K562 (cell line): ENCODE results near the gene CORO6. TPM values are rescaled to one million over a fixed set of nuclear protein-coding genes. Genes with fewer than 3 reads are reported as not detected.
A peak's percentile ranks its signal among the peaks of the same experiment; 100 is the strongest.

Source experiments
- ATAC-seq: fragments of 200-7000 bp; cut with Tn5 transposase; 3 replicates; pipeline ENCODE4 v1.9.1; 2020; ENCODE audit warnings: moderate library complexity
- BruUV-seq: library from RNA; stranded (reverse); fragments of 400-500 nt; replicated peaks from 2 replicates; lab custom pipeline; 2021; lab: Mats Ljungman, UMichigan
- CTCF ChIA-PET: fragments of 300-600 bp; formaldehyde crosslinking; extraction: SDS; loops from one replicate; lab custom pipeline; 2021; ENCODE audit warnings: low intra/inter-chr PET ratio; lab: Yijun Ruan, JAX
- POLR2A ChIA-PET: fragments of 300-600, 350-650 bp; sonication (Branson Sonifier 250); formaldehyde crosslinking; extraction: SDS; loops from one replicate; lab custom pipeline; 2021; ENCODE audit warnings: antibody characterized with exemption, inconsistent platforms; lab: Yijun Ruan, JAX
- DNase-seq, 4 experiments: peaks; one replicate each; pipeline versions ENCODE4 v3.0.0 to v3.0.0-alpha.2; 2011 to 2018; ENCODE audit warnings: low spot score in 3 of 4, mixed read lengths in 3 of 4; ENCODE audit errors: extremely low read depth in 1 of 4
- FAIRE-seq: peaks from 2 replicates; lab custom pipeline; 2011; peaks lifted over from hg19 to GRCh38; lab: Jason Lieb, UNC
- H2AFZ ChIP-seq: 2 replicates; pipeline ENCODE4 v1.6.0; 2011; ENCODE audit warnings: low read depth, low read length, control low read depth, inconsistent platforms
- H3K27ac ChIP-seq: fragments of 200-600 bp; 3 replicates; pipeline ENCODE4 v1.8.0; 2011; ENCODE audit warnings: low read depth, mild to moderate bottlenecking, control low read depth, inconsistent platforms, low read length, moderate library complexity, mixed read lengths; ENCODE audit errors: extremely low read depth
- H3K27me3 ChIP-seq, 2 experiments: fragments of 300-600 bp in 1 of 2; 2 replicates in 1 of 2; 3 replicates in 1 of 2; pipeline versions ENCODE4 v1.6.0 to v1.8.0; 2011; ENCODE audit warnings: inconsistent platforms in 2 of 2, low read length in 2 of 2, mild to moderate bottlenecking in 1 of 2, mixed read lengths in 1 of 2, moderate library complexity in 1 of 2; ENCODE audit not compliant: control insufficient read depth in 2 of 2, insufficient read depth in 2 of 2
- H3K36me3 ChIP-seq: fragments of 300-600 bp; 3 replicates; pipeline ENCODE4 v1.8.0; 2011; ENCODE audit warnings: mild to moderate bottlenecking, low read length, inconsistent platforms; ENCODE audit not compliant: control insufficient read depth, insufficient read depth
- H3K4me1 ChIP-seq, 2 experiments: fragments of 200-600 bp in 1 of 2; replicated peaks in 1 of 2; 2 replicates in 1 of 2; 3 replicates in 1 of 2; pipeline versions ENCODE4 v1.5.1 to v1.8.0; 2011; ENCODE audit warnings: inconsistent platforms in 2 of 2, low read length in 2 of 2, mild to moderate bottlenecking in 1 of 2, mixed read lengths in 1 of 2, moderate library complexity in 1 of 2; ENCODE audit not compliant: control insufficient read depth in 2 of 2, insufficient read depth in 2 of 2
- H3K4me2 ChIP-seq: 2 replicates; pipeline ENCODE4 v1.6.1; 2011; ENCODE audit warnings: low read length, control low read depth, inconsistent platforms, mixed read lengths; ENCODE audit not compliant: insufficient read depth
- H3K4me3 ChIP-seq: fragments of 200-600 bp; sonication (generic), shearing (Covaris generic); 2 replicates; pipeline ENCODE4 v1.5.1; 2016; ENCODE audit warnings: control low read depth, inconsistent platforms
- H3K79me2 ChIP-seq: fragments of 200-600 bp; 3 replicates; pipeline ENCODE4 v1.8.0; 2011; ENCODE audit warnings: low read length, inconsistent platforms; ENCODE audit not compliant: control insufficient read depth, insufficient read depth
- H3K9ac ChIP-seq, 2 experiments: 2 replicates each; pipeline versions ENCODE4 v1.6.0 to v1.6.1; 2011; ENCODE audit warnings: low read depth in 2 of 2, low read length in 2 of 2, control low read depth in 1 of 2, inconsistent platforms in 1 of 2, mild to moderate bottlenecking in 1 of 2, mixed read lengths in 1 of 2; ENCODE audit not compliant: insufficient read depth in 1 of 2
- H3K9me1 ChIP-seq: one replicate; pipeline ENCODE4 v1.6.0; 2011; ENCODE audit warnings: inconsistent platforms, mild to moderate bottlenecking, low read length, moderate library complexity; ENCODE audit not compliant: control insufficient read depth, insufficient read depth
- H3K9me3 ChIP-seq: replicated peaks from 2 replicates; pipeline ENCODE4 v1.5.1; 2011; ENCODE audit warnings: low read depth, low read length, inconsistent platforms; ENCODE audit not compliant: control insufficient read depth, insufficient read depth
- H4K20me1 ChIP-seq: replicated peaks from 2 replicates; pipeline ENCODE4 v1.6.1; 2011; ENCODE audit warnings: low read length, inconsistent platforms, mixed read lengths; ENCODE audit not compliant: control insufficient read depth, insufficient read depth
- ATF7 ChIP-seq: fragments of 450-650 bp; IDR thresholded peaks from 2 replicates; pipeline ENCODE4 v1.7.1; 2014; ENCODE audit warnings: mild to moderate bottlenecking, moderate library complexity
- CBFA2T2 ChIP-seq: fragments of 450-650 bp; conservative IDR thresholded peaks from 2 replicates; pipeline ENCODE4 v1.6.1; 2017; ENCODE audit warnings: mild to moderate bottlenecking
- CEBPB ChIP-seq: fragments of 450-650 bp; IDR thresholded peaks from 2 replicates; pipeline ENCODE4 v1.6.1; 2016; ENCODE audit warnings: missing genetic modification characterization, missing compliant biosample characterization
- DPF2 ChIP-seq: fragments of 450-650 bp; IDR thresholded peaks from 2 replicates; pipeline ENCODE4 v1.6.1; 2016
- NCOR1 ChIP-seq: fragments of 450-650 bp; IDR thresholded peaks from 2 replicates; pipeline ENCODE4 v1.6.1; 2016; ENCODE audit warnings: mild to moderate bottlenecking, moderate library complexity
- ZBED1 ChIP-seq: IDR thresholded peaks from 2 replicates; pipeline ENCODE4 v1.6.1; 2014
- whole genome bisulfite sequencing: fragments of 100-300 bp; shearing (Covaris generic); methylation state at CpG from one replicate; pipeline ENCODE4 v1.1.6; 2016; ENCODE audit warnings: low coverage, mixed read lengths; ENCODE audit not compliant: insufficient coverage; ENCODE audit errors: missing lambda C conversion rate; 5-methylcytosine and 5-hydroxymethylcytosine counted together
- in situ Hi-C: fragments of 300-500 bp; cut with MboI; formaldehyde crosslinking; loops from 4 replicates; pipeline ENCODE4 v1.15.0; 2018; ENCODE audit warnings: inconsistent platforms, mixed read lengths
- intact Hi-C: fragments of 100-400 bp; cut with micrococcal nuclease; formaldehyde crosslinking; loops from 2 replicates; pipeline ENCODE4 v1.14.2; 2022
- polyA plus RNA-seq, 8 experiments: library from polyadenylated mRNA; depleted of rRNA in 4 of 8; stranded (reverse) in 5 of 8; unstranded in 3 of 8; fragments of >200 nt; fragmentation: Nextera tagmentation in 2 of 8; fragmentation: Illumina TruSeq in 1 of 8; extraction: Ambion mirVana in 2 of 8; extraction: Trizol in 1 of 8; gene quantifications; 2 replicates each; pipeline versions ENCODE4 v1.2.1 to v1.2.3, GENCODE V29; 2011 to 2014; ENCODE audit warnings: inconsistent platforms in 1 of 8, missing spikeins in 1 of 8
- total RNA-seq, 7 experiments: library from RNA; depleted of rRNA in 6 of 7; stranded (reverse); fragments of >200 nt in 6 of 7; fragmentation: Illumina TruSeq in 2 of 7; extraction: Trizol in 2 of 7; gene quantifications; 2 replicates each; pipeline versions ENCODE4 v1.2.1 to v1.2.3, GENCODE V29; 2011 to 2021; ENCODE audit warnings: low replicate concordance in 1 of 7
- TF ChIP-seq, protein P1 (sequence below), 2 experiments: IDR thresholded peaks in 1 of 2; conservative IDR thresholded peaks in 1 of 2; 2 replicates each; pipeline ENCODE4 v1.6.1; 2016; ENCODE audit warnings: low read depth in 2 of 2, mild to moderate bottlenecking in 1 of 2, missing compliant biosample characterization in 1 of 2, missing genetic modification characterization in 1 of 2, moderate library complexity in 1 of 2
- TF ChIP-seq, protein P2 (sequence below), 2 experiments: fragments of 200-800 bp in 1 of 2; sonication (Bioruptor generic) in 1 of 2; sonication (generic) in 1 of 2; formaldehyde crosslinking in 1 of 2; IDR thresholded peaks in 1 of 2; conservative IDR thresholded peaks in 1 of 2; 2 replicates each; pipeline versions ENCODE4 v1.5.0 to v1.6.1; 2016 to 2020; ENCODE audit warnings: missing compliant biosample characterization in 1 of 2, missing genetic modification characterization in 1 of 2, missing genetic modification reagents in 1 of 2
- TF ChIP-seq, protein P3 (sequence below): fragments of 250-450 bp; sonication (Bioruptor Pico); IDR thresholded peaks from 2 replicates; pipeline ENCODE4 v1.8.0; 2021; ENCODE audit warnings: borderline replicate concordance, mild to moderate bottlenecking, moderate library complexity; ENCODE audit not compliant: poor library complexity, severe bottlenecking
- TF ChIP-seq, protein P4 (sequence below), 2 experiments: fragments of 450-650 bp in 1 of 2; IDR thresholded peaks; 2 replicates each; pipeline ENCODE4 v1.6.1; 2011 to 2017; ENCODE audit warnings: low read depth in 2 of 2, antibody characterized with exemption in 1 of 2, borderline replicate concordance in 1 of 2, low read length in 1 of 2, mild to moderate bottlenecking in 1 of 2, mixed read lengths in 1 of 2; ENCODE audit not compliant: control insufficient read depth in 1 of 2

Gene CORO6
- total and polyA plus RNA-seq, 9 of the 15 experiments (the other 6 are each of a cell fraction or from before 2014, with no cell fraction given) = 0.04 to 11.9 (median 2.4) TPM

DNA sequence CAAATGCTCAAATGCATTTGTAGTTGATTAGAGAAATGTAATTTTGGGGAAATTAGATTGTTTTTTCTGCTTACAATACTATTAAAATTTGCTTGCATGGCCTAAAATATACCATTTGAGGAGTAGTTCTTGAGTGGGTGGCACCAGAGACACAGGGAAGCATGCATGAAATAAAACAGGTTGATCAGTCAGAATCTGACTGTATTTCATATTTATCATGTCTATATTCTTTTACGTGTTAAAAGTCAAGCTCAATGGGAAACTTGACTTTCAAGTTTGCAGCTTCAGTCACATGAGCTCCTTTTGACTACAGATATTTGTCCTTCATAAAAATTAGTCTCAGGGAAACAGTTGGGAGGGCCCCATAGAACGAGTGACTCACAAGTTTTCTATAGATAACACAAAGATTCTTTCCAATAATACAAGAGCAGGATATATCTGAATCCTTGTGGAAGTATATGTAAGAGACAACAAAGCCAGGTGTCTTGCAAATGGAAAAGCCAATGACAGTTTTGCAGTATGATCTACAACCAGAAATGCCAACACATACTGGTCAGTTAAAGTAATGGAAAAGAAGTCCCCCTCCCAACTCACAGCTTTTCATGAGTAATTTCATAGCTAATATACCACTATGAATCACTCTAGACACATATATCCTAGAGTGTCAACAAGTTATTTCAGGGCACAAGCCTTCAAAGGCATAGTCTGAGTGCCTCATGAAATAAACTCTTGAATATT lies 42.2 kb upstream of the CORO6 start (continued):
- TF ChIP-seq, protein P1, sequence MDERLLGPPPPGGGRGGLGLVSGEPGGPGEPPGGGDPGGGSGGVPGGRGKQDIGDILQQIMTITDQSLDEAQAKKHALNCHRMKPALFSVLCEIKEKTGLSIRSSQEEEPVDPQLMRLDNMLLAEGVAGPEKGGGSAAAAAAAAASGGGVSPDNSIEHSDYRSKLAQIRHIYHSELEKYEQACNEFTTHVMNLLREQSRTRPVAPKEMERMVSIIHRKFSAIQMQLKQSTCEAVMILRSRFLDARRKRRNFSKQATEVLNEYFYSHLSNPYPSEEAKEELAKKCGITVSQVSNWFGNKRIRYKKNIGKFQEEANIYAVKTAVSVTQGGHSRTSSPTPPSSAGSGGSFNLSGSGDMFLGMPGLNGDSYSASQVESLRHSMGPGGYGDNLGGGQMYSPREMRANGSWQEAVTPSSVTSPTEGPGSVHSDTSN (CRISPR knock-in tag; IDR thresholded peaks at IDR 0.05; ENCODE audit: low read depth) = no peak
- TF ChIP-seq, protein P1 (tag; conservative IDR thresholded peaks at IDR 0.05; ENCODE audit: low read depth) = peak; percentile 85

DNA sequence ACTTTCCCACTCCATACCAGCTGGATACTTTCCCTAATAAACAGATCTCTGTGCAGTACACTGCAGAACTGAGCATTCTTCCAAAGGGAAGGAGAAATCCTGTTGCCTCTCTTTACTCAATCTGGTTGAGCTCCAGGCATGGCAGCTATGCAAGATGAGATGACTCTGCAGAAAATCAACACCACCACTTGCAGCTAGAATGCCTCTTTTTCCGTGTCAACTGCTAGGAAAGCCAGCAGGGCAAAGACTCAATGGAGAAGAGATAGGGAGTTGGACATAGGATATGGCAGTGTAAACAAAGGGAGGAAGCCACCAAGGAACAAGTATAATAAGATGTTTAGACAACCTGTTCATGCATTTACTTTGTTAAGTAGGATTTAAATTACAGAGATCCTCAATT lies 40.4 kb upstream of the CORO6 start:
- no peaks in the 10 kb centered on the region for H3K27me3 ChIP-seq
- ChIA-PET POLR2A (interaction anchor here (0.8 to 1.0 kb wide), 4 partner anchors 8 to 36 kb away, joined by 3 to 6 read pairs (median 4); no protein-coding TSS in a partner anchor), CTCF (no interaction called here)
- ATAC-seq (peak; percentile 79), DNase-seq (peak in 2 of 4 experiments; percentile 48 to 69), FAIRE-seq (peak; percentile 85)
- H3K9ac ChIP-seq = no peak overlapping the region
- no peaks in the 10 kb centered on the region for H3K9me1 ChIP-seq
- no peaks in the 10 kb centered on the region for H3K9me3 ChIP-seq
- in situ Hi-C loops = no loop called here
- no peaks in the 10 kb centered on the region for H3K79me2 ChIP-seq
- WGBS = 0% methylated on average over 1 of the region's 1 CpG
- no peak overlapping the region for H3K4me3 ChIP-seq
- H4K20me1 ChIP-seq = no peaks in the 10 kb centered on the region
- intact Hi-C loops = no loop called here
- peaks cover 10% of the 10 kb centered on the region; the same call in 2 of the 3 replicates for H3K36me3 ChIP-seq
- H3K27ac ChIP-seq = peak overlapping the region; percentile 40; the same call in 2 of the 3 replicates
- H3K4me2 ChIP-seq = peak overlapping the region; percentile 22
- no peak overlapping the region for H2AFZ ChIP-seq
- H3K4me1 ChIP-seq = peaks cover 10 to 45% of the 10 kb centered on the region in 2 experiments
- no TSS peak for BruUV-seq
- TF ChIP-seq, protein P2, sequence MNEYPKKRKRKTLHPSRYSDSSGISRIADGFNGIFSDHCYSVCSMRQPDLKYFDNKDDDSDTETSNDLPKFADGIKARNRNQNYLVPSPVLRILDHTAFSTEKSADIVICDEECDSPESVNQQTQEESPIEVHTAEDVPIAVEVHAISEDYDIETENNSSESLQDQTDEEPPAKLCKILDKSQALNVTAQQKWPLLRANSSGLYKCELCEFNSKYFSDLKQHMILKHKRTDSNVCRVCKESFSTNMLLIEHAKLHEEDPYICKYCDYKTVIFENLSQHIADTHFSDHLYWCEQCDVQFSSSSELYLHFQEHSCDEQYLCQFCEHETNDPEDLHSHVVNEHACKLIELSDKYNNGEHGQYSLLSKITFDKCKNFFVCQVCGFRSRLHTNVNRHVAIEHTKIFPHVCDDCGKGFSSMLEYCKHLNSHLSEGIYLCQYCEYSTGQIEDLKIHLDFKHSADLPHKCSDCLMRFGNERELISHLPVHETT (CRISPR knock-in tag; conservative IDR thresholded peaks at IDR 0.05 in 1 of 2, IDR thresholded peaks at IDR 0.05 in 1 of 2) = 0 out of 4 replicates have a peak, but pooled peaks of 1 of the 2 experiments have one; percentile 60
- TF ChIP-seq, protein P3, sequence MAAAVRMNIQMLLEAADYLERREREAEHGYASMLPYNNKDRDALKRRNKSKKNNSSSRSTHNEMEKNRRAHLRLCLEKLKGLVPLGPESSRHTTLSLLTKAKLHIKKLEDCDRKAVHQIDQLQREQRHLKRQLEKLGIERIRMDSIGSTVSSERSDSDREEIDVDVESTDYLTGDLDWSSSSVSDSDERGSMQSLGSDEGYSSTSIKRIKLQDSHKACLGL = no peak
- TF ChIP-seq CEBPB (tag) (no peak), CBFA2T2 (no peak), DPF2 (peak; percentile 72), NCOR1 (no peak), ATF7 (no peak), ZBED1 (no peak)
- TF ChIP-seq, protein P4, sequence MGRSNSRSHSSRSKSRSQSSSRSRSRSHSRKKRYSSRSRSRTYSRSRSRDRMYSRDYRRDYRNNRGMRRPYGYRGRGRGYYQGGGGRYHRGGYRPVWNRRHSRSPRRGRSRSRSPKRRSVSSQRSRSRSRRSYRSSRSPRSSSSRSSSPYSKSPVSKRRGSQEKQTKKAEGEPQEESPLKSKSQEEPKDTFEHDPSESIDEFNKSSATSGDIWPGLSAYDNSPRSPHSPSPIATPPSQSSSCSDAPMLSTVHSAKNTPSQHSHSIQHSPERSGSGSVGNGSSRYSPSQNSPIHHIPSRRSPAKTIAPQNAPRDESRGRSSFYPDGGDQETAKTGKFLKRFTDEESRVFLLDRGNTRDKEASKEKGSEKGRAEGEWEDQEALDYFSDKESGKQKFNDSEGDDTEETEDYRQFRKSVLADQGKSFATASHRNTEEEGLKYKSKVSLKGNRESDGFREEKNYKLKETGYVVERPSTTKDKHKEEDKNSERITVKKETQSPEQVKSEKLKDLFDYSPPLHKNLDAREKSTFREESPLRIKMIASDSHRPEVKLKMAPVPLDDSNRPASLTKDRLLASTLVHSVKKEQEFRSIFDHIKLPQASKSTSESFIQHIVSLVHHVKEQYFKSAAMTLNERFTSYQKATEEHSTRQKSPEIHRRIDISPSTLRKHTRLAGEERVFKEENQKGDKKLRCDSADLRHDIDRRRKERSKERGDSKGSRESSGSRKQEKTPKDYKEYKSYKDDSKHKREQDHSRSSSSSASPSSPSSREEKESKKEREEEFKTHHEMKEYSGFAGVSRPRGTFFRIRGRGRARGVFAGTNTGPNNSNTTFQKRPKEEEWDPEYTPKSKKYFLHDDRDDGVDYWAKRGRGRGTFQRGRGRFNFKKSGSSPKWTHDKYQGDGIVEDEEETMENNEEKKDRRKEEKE (IDR thresholded peaks at IDR 0.05; ENCODE audit: borderline replicate concordance in 1 of 2, control insufficient read depth in 1 of 2, low read depth in 2 of 2, low read length in 1 of 2) = no peak
